Activated naive CD8-positive, alpha-beta T cell treated with anti-CD3 and anti-CD28 coated beads for 36 hours (primary cell): ENCODE data around the gene ENO2. TPM values are rescaled to one million over a fixed set of nuclear protein-coding genes. Genes with fewer than 3 reads are reported as not detected.
"Not testable (repeated sequence)": the region's sequence is repeated elsewhere in the genome, so short reads cannot be mapped to it uniquely, and the experiment has no call there.

Experiments used
- DNase-seq: peaks from one replicate; pipeline ENCODE4 v3.0.0; 2021
- H3K27ac Mint-ChIP-seq: one replicate; pipeline ENCODE4 v1.8.0; 2022; ENCODE audit warnings: mild to moderate bottlenecking, moderate library complexity, mixed read lengths
- H3K27me3 Mint-ChIP-seq: one replicate; pipeline ENCODE4 v1.8.0; 2022; ENCODE audit warnings: mild to moderate bottlenecking, mixed read lengths
- H3K36me3 Mint-ChIP-seq: one replicate; pipeline ENCODE4 v1.8.0; 2021; ENCODE audit warnings: mild to moderate bottlenecking, mixed read lengths
- H3K4me1 Mint-ChIP-seq: one replicate; pipeline ENCODE4 v1.8.0; 2021; ENCODE audit warnings: mixed read lengths
- H3K4me3 Mint-ChIP-seq: one replicate; pipeline ENCODE4 v1.8.0; 2022; ENCODE audit warnings: mild to moderate bottlenecking, moderate library complexity, mixed read lengths
- H3K9me3 Mint-ChIP-seq: one replicate; pipeline ENCODE4 v1.8.0; 2022; ENCODE audit warnings: mixed read lengths
- total RNA-seq, 2 experiments: library from RNA; stranded (reverse); gene quantifications; one replicate each; pipeline ENCODE4 v1.2.3, GENCODE V29; 2021

ENO2 gene
- total RNA-seq = 100 to 1,000 TPM; 140 to 141 TPM

DNA sequence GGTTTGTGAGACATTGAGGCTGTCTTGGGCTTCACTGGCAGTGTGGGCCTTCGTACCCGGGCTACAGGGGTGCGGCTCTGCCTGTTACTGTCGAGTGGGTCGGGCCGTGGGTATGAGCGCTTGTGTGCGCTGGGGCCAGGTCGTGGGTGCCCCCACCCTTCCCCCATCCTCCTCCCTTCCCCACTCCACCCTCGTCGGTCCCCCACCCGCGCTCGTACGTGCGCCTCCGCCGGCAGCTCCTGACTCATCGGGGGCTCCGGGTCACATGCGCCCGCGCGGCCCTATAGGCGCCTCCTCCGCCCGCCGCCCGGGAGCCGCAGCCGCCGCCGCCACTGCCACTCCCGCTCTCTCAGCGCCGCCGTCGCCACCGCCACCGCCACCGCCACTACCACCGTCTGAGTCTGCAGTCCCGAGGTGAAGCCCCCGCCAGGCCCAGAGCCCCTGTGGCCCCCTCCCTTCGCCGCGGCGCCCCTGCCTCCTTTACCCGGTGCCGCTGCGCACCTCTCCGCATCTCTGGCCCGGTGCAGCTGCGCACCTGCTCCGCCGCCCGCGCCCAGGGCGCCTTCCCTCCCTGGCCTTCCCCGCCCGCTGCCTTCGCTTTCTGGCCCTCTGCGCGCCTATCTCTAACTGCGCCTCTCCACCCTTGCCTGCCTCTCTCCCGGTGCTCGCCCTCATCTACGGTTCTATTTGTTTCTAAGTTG, at the start of gene ENO2:
Gene ENO2 (plus strand): TSS at position 335 of the 701 bp plus-strand sequence. CDS start 1,253 bp downstream, outside the sequence.
- peaks cover 23% of the 10 kb centered on the region for H3K4me1 Mint-ChIP-seq
- DNase-seq = peak; percentile 87

GRCh38 chr12:6865307-6865706, 49.1 kb upstream of the ENO2 start:
- not testable (repeated sequence) for DNase-seq, H3K9me3 Mint-ChIP-seq, H3K27me3 Mint-ChIP-seq, H3K27ac Mint-ChIP-seq, H3K4me3 Mint-ChIP-seq
- peaks cover 48% of the 10 kb centered on the region for H3K36me3 Mint-ChIP-seq
- H3K4me1 Mint-ChIP-seq = peaks cover 36% of the 10 kb centered on the region

More for the DNA sequence above, at the start of gene ENO2:
- Mint-ChIP-seq H3K9me3 (no peaks in the 10 kb centered on the region), H3K27ac (peak within 1 kb of the TSS; percentile 90), H3K27me3 (no peaks in the 10 kb centered on the region), H3K36me3 (peaks cover 28% of the 10 kb centered on the region), H3K4me3 (peak within 1 kb of the TSS; percentile 100)

DNA sequence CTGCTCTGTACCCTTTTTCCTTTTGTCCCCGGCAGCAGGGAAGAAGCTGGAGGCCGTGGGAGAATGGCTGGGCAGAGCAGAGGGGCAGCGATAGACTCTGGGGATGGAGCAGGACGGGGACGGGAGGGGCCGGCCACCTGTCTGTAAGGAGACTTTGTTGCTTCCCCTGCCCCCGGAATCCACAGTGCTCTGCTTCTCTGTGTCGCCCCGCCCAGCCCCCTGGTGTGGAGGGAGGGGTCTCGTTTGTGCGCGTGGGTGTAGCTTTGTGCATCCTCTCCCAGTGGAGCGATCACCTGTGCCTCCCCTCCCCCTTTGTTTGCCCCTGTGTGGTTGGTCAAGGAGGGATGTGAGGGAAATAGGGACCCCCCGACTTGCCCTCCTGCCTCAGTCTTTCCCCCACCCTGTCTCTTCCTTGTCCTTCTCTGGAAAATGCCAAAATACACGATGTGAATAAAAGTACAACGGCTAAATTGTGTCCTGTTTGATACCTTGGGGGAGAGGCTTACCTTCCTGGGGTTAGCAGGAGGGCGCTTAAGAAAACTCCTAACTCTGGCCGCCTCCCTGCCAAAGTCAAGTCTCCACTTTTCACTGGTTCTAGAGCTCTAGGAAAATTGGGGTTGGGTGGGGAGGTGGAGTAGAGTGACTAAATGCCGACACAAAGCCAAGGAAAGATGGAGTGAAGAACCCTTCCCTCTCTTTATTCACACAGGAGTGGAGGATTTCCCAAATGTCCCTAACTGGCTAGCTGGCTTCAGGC, 48.0 kb upstream of the ENO2 start:
- Mint-ChIP-seq H3K27me3 (no peaks in the 10 kb centered on the region), H3K27ac (no peak overlapping the region), H3K36me3 (peaks cover 49% of the 10 kb centered on the region), H3K4me1 (peaks cover 46% of the 10 kb centered on the region), H3K4me3 (peak overlapping the region; percentile 90), H3K9me3 (no peaks in the 10 kb centered on the region)
- peak; percentile 41 for DNase-seq

GRCh38 chr12:6866920-6867412, 47.4 kb upstream of the ENO2 start:
- peaks cover 53% of the 10 kb centered on the region for H3K36me3 Mint-ChIP-seq
- no peaks in the 10 kb centered on the region for H3K9me3 Mint-ChIP-seq
- peak overlapping the region; percentile 90 for H3K4me3 Mint-ChIP-seq
- no peaks in the 10 kb centered on the region for H3K27me3 Mint-ChIP-seq
- H3K27ac Mint-ChIP-seq = peak overlapping the region; percentile 95
- no peak for DNase-seq
- H3K4me1 Mint-ChIP-seq = peaks cover 52% of the 10 kb centered on the region

DNA sequence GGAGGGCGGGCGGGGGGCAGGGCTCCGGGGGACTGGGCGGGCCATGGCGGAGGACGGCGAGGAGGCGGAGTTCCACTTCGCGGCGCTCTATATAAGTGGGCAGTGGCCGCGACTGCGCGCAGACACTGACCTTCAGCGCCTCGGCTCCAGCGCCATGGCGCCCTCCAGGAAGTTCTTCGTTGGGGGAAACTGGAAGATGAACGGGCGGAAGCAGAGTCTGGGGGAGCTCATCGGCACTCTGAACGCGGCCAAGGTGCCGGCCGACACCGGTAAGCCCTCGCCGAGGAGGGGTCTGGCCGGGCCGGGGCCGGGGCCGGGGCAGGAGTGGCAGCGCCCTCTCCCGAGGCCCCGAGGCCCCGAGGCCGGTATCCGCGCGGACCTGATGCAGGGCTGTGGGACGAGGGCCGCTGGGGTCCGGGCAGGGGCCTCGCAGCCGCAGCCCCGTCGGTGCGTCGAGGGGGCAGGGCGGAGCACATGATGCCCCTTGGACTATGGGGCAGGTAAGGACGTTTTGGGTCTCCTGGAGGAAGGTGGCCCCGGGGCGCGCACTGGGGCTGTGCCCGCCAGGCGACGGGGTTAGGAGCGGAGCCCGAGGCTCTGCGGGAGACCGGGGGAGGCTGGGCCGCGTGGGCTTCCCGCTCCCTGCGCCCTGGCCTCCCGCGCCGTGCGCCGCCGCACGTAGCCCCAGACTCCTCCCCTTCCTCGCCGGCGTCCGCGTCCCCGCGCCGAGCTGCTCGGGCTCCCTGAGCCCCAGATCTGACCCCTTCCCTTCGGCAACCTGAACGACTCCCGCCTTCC, 46.8 kb upstream of the ENO2 start, which contains the start of gene TPI1:
Gene TPI1 (plus strand): TSS at position 119 of the 798 bp plus-strand sequence. CDS start 36 bp downstream, at position 155.
- peak; percentile 84 for DNase-seq
- Mint-ChIP-seq H3K9me3 (no peaks in the 10 kb centered on the region), H3K27me3 (no peaks in the 10 kb centered on the region), H3K4me1 (peaks cover 56% of the 10 kb centered on the region), H3K27ac (peak within 1 kb of the TSS; percentile 95), H3K4me3 (peak within 1 kb of the TSS; percentile 90), H3K36me3 (peaks cover 56% of the 10 kb centered on the region)

GRCh38 chr12:6868211-6869048, 46.0 kb upstream of the ENO2 start:
- no peaks in the 10 kb centered on the region for H3K9me3 Mint-ChIP-seq

DNA sequence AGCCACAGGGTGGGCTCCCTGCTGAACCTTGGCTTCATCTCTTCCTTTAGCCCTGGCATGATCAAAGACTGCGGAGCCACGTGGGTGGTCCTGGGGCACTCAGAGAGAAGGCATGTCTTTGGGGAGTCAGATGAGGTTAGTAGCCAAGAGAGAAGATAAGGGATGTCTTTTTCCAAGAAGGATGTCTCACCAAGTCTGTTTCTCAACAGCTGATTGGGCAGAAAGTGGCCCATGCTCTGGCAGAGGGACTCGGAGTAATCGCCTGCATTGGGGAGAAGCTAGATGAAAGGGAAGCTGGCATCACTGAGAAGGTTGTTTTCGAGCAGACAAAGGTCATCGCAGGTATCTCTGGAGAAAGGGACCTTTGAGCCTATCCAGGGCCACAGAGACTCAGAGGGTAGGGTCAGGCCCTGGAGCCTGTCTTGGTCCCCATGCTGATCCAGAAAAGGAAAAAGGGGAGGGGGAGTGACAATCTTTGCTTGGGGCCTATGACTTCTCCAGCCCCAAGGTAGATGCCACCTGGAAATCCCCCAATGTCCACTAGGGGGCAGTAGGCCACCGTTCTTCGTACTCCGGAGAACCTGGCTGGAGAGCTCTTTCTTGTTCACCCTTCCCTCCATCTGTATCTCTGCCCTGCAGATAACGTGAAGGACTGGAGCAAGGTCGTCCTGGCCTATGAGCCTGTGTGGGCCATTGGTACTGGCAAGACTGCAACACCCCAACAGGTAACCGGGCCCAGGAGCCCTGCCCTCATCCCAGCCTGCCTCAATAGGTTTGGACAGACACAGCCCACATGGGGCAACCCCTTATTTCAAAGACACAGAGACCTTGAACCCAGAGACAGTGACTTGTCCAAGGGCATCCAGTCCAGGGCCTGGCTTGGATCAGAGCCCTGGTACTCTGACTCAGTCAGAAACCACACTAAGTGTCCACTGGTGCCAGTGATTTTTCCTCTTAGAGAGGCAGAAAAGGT, 45.0 kb upstream of the ENO2 start:
- Mint-ChIP-seq H3K4me1 (peaks cover 65% of the 10 kb centered on the region), H3K9me3 (no peaks in the 10 kb centered on the region), H3K36me3 (peaks cover 59% of the 10 kb centered on the region)

More at GRCh38 chr12:6868211-6869048, 46.0 kb upstream of the ENO2 start:
- H3K27ac Mint-ChIP-seq = peak overlapping the region; percentile 95
- peak overlapping the region; percentile 90 for H3K4me3 Mint-ChIP-seq
- no peak for DNase-seq
- no peaks in the 10 kb centered on the region for H3K27me3 Mint-ChIP-seq
- H3K36me3 Mint-ChIP-seq = peaks cover 57% of the 10 kb centered on the region
- peaks cover 60% of the 10 kb centered on the region for H3K4me1 Mint-ChIP-seq

GRCh38 chr12:6870304-6870703, 44.1 kb upstream of the ENO2 start:
- not testable (repeated sequence) for H3K9me3 Mint-ChIP-seq, DNase-seq, H3K27me3 Mint-ChIP-seq
- peaks cover 56% of the 10 kb centered on the region for H3K36me3 Mint-ChIP-seq
- H3K4me3 Mint-ChIP-seq = peak overlapping the region; percentile 90
- H3K4me1 Mint-ChIP-seq = peaks cover 65% of the 10 kb centered on the region
- H3K27ac Mint-ChIP-seq = peak overlapping the region; percentile 95

More for the DNA sequence above, 45.0 kb upstream of the ENO2 start:
- H3K27me3 Mint-ChIP-seq = no peaks in the 10 kb centered on the region
- peak overlapping the region; percentile 95 for H3K27ac Mint-ChIP-seq
- peak; percentile 80 for DNase-seq
- H3K4me3 Mint-ChIP-seq = peak overlapping the region; percentile 90

DNA sequence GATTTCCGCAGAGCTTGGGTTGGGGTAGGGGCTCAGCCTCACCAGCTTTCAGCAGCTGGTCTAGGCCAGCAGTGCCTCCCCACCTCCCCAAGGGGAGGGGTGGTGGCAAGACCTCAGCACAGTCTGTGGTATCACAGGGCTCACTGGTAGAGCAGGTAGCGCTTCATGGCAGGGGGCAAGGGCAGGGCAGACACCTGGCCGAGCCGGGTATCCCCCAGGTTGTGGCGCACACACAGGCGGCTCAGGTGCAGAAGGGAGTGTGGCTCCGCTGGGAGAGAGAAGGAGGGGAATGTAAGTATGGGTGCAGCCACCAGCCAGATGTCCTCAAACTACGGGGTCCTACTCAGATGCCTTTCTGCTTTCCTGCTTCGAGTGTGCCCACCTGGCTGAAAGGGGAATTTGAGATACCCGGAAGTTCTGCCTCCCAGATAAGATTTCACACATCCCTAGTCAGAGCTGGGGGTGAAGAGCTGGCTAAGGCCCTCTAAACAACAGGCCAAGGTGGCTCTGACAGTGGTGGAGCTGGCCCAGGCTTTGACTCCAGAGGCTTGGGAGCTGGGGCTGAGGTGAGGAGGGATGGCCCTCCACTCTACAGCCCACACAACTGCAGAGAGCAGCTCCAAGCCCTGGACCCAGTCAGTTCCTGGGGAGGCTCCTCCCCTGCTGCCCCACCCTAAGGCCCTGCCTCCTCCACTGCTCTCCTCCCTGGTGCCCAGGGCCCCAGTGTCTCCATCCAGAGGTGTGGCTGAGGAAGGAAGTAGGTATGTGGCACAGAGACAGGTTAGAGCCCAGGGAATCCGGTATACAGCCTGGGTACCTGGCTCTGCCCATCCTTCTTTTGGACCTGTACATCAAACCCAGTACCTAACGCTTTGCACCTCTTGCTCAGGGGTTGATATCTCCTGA, 43.1 kb upstream of the ENO2 start:
- no peaks in the 10 kb centered on the region for H3K27me3 Mint-ChIP-seq
- DNase-seq = peak; percentile 56
- peak overlapping the region; percentile 90 for H3K4me3 Mint-ChIP-seq
- H3K9me3 Mint-ChIP-seq = no peaks in the 10 kb centered on the region
- H3K4me1 Mint-ChIP-seq = peaks cover 56% of the 10 kb centered on the region
- H3K27ac Mint-ChIP-seq = peak overlapping the region; percentile 95
- peaks cover 59% of the 10 kb centered on the region for H3K36me3 Mint-ChIP-seq

DNA sequence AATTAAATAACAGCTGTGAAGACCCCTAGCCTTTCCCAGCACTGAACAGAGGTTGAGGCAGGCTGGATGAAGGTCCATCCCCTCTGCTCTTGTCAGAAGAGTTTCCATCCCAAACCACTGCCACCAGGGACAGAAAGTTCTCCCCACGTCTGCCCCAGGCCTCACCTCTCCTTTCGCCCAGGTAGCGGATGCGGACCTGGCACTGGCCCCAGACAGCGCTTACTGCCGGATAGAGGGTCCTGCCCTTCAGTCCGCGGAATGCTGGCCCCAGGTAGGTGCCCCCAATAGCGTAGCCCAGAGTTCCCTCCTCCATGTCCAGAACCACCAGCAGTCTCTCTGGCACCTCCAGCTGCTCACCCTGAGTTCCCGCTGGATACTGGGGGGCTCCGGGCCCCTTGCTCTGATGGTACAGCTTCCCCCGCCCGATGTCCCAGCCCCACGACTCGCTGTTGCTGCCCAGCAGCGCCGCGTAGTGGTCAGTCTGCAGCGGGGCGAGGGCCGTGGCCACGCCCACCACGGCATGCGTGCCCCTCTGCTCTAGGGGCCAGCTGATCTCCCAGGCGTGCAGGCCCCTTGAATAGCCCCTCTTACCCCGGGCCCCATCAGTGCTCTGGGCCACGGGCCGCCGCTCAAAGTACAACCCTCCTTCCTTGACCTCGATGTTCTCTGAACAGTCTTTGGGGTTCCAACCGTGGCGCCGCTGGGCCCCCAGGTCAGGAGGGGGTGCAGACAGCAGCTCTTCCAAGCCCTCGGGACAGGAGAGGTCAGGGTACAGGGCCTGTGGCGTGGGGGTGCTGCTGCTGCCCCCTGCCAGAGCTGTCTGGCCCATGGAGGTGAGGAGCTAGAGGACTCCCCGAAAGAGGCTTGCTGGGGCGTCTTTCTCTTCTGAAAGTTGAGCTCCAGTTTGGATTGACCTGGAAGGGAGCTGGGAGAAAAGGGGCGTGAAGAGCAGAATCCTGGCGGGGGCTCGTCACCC, 42.0 kb upstream of the ENO2 start:
- peak overlapping the region; percentile 95 for H3K27ac Mint-ChIP-seq
- H3K27me3 Mint-ChIP-seq = no peaks in the 10 kb centered on the region
- H3K36me3 Mint-ChIP-seq = peaks cover 63% of the 10 kb centered on the region
- peak overlapping the region; percentile 90 for H3K4me3 Mint-ChIP-seq
- DNase-seq = peak; percentile 89
- no peaks in the 10 kb centered on the region for H3K9me3 Mint-ChIP-seq
- peaks cover 48% of the 10 kb centered on the region for H3K4me1 Mint-ChIP-seq
